Measurements from ENCODE around the gene FLCN. TPM values are rescaled to one million over a fixed set of nuclear protein-coding genes. Genes with fewer than 3 reads are reported as not detected.

Gene FLCN
- total and polyA plus RNA-seq, 2 donors (not counting 3 experiments of a cell fraction or from before 2014, with no cell fraction given): 38.8 to 68.9 TPM

- dilution Hi-C loops (cut with MboI; ENCODE audit: extremely low pct_ligation_motif_present, low sequenced_read_pairs): no loop called here
- Histone ChIP-seq H3K4me3 (replicated peaks in 1 of 3; ENCODE audit: insufficient read depth in 1 of 3, low read depth in 1 of 3, low read length in 3 of 3) (no peak overlapping the region), H3K9me3 (replicated peaks; ENCODE audit: control insufficient read depth, insufficient read depth, low read length) (no peaks in the 10 kb centered on the region), H3K9ac (replicated peaks; ENCODE audit: extremely low read depth, insufficient read depth, low read length) (no peak overlapping the region), H2AFZ (ENCODE audit: low read depth, low read length) (no peak overlapping the region), H3K27me3 (ENCODE audit: control insufficient read depth in 2 of 2, insufficient read depth in 2 of 2, low read length in 2 of 2) (no peaks in the 10 kb centered on the region), H3K4me2 (ENCODE audit: insufficient read depth, low read length) (no peak overlapping the region), H3K79me2 (ENCODE audit: control insufficient read depth, insufficient read depth, low read length) (no peaks in the 10 kb centered on the region), H3K36me3 (ENCODE audit: control insufficient read depth in 2 of 2, extremely low read depth in 1 of 2, insufficient read depth in 2 of 2, low read length in 2 of 2) (peaks cover 10 to 76% of the 10 kb centered on the region in 2 experiments), H3K9me1 (replicated peaks; ENCODE audit: control insufficient read depth, extremely low read depth, insufficient read depth, low read length) (no peaks in the 10 kb centered on the region), H4K20me1 (replicated peaks; ENCODE audit: control insufficient read depth, extremely low read depth, insufficient read depth, low read length) (no peaks in the 10 kb centered on the region), H3K4me1 (ENCODE audit: control insufficient read depth, extremely low read depth, insufficient read depth, low read length) (no peaks in the 10 kb centered on the region), H3K27ac (ENCODE audit: insufficient read depth, low read depth, low read length) (no peak overlapping the region)
- no peak for DNase-seq (ENCODE audit: low read depth, low spot score)
- TF ChIP-seq EZH2 (IDR thresholded peaks at IDR 0.05; ENCODE audit: borderline replicate concordance, low read depth, low read length, severe bottlenecking): no peak
- no peak for TF ChIP-seq MAX (IDR thresholded peaks at IDR 0.05; ENCODE audit: insufficient read depth, insufficient read length)
- no peak for TF ChIP-seq POLR2AphosphoS5 (IDR thresholded peaks at IDR 0.05; ENCODE audit: insufficient read depth, low read depth, low read length)
- TF ChIP-seq JUN (IDR thresholded peaks at IDR 0.05; ENCODE audit: borderline replicate concordance, insufficient read depth, insufficient read length, low read depth): no peak
- no peak for TF ChIP-seq POLR2A (IDR thresholded peaks at IDR 0.05; ENCODE audit: low read depth, low read length)
- no peak for TF ChIP-seq CTCF (IDR thresholded peaks at IDR 0.05; ENCODE audit: extremely low read depth in 1 of 2, insufficient read depth in 1 of 2, low read depth in 1 of 2, low read length in 2 of 2)
- TF ChIP-seq FOS (IDR thresholded peaks at IDR 0.05; ENCODE audit: borderline replicate concordance, insufficient read depth, low read length): no peak
- TF ChIP-seq MYC (IDR thresholded peaks at IDR 0.05; ENCODE audit: low read depth, low read length): no peak
- TF ChIP-seq GATA2 (IDR thresholded peaks at IDR 0.05; ENCODE audit: insufficient read depth, insufficient read length, low read depth, low read length): no peak
- no peak for FAIRE-seq
- intact Hi-C loops (cut with micrococcal nuclease): no loop called here
- POLR2A ChIA-PET: no interaction called here
- BruUV-seq (replicated peaks): no TSS peak
- CTCF ChIA-PET: interaction anchor here (1.4 to 1.7 kb wide), 2 partner anchors 13 to 82 kb away, joined by 3 to 4 read pairs; no protein-coding TSS in a partner anchor
These were observed 13.2 kb downstream of the FLCN start for GRCh38 chr17:17223736-17224135.
